Ishikawa (cell line): ENCODE measurements around the gene PTBP2.

ENCODE experiments used
- CEBPB ChIP-seq: IDR thresholded peaks from 2 replicates; pipeline ENCODE4 v1.6.1; 2012
- CREB1 ChIP-seq: IDR thresholded peaks from 2 replicates; pipeline ENCODE4 v1.6.1; 2012; ENCODE audit warnings: low read depth
- EGR1 ChIP-seq: IDR thresholded peaks from 2 replicates; pipeline ENCODE4 v1.6.1; 2012
- EP300 ChIP-seq: IDR thresholded peaks from 2 replicates; pipeline ENCODE4 v1.6.1; 2012; ENCODE audit warnings: borderline replicate concordance
- FOXM1 ChIP-seq: IDR thresholded peaks from 2 replicates; pipeline ENCODE4 v1.6.1; 2012; ENCODE audit warnings: low read depth, borderline replicate concordance
- MAX ChIP-seq: IDR thresholded peaks from 2 replicates; pipeline ENCODE4 v1.6.1; 2012
- NFIC ChIP-seq: IDR thresholded peaks from 2 replicates; pipeline ENCODE4 v1.6.1; 2012
- RAD21 ChIP-seq: IDR thresholded peaks from 2 replicates; pipeline ENCODE4 v1.6.1; 2012; ENCODE audit warnings: low read depth
- REST ChIP-seq: IDR thresholded peaks from 2 replicates; pipeline ENCODE4 v1.6.1; 2012; ENCODE audit warnings: low read depth, mild to moderate bottlenecking
- TAF1 ChIP-seq: IDR thresholded peaks from 2 replicates; pipeline ENCODE4 v1.6.1; 2012; ENCODE audit warnings: low read depth, mild to moderate bottlenecking
- TCF12 ChIP-seq: IDR thresholded peaks from 2 replicates; pipeline ENCODE4 v1.6.1; 2012; ENCODE audit warnings: low read depth
- TEAD4 ChIP-seq: IDR thresholded peaks from 2 replicates; pipeline ENCODE4 v1.6.1; 2012
- YY1 ChIP-seq: IDR thresholded peaks from 2 replicates; pipeline ENCODE4 v1.6.1; 2012; ENCODE audit warnings: low read depth
- ZBTB7A ChIP-seq: IDR thresholded peaks from 2 replicates; pipeline ENCODE4 v1.6.1; 2012; ENCODE audit warnings: low read depth
- TF ChIP-seq, protein P1 (sequence below): IDR thresholded peaks from 2 replicates; pipeline ENCODE4 v1.6.1; 2012

PTBP2 gene

DNA sequence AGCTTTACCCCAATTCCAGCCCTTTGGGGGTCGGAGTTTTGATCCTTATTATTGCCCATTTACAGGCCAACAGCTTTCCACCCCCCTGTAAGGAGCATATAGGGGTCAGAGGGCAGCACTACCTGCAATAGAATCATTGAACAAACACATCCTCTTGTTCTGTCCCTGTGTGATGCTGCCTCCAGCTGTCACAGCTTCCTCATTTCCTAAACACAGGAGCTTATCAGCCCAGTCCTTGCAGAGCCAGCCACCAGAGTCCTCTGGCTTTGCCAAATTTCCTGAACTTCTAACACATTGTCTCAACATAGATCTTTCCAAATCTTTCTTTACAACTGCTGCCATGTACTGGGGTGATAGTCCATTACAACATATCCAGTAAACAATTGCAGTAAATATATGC lies 32.8 kb upstream of the PTBP2 start:
- no peak for TF ChIP-seq MAX

DNA sequence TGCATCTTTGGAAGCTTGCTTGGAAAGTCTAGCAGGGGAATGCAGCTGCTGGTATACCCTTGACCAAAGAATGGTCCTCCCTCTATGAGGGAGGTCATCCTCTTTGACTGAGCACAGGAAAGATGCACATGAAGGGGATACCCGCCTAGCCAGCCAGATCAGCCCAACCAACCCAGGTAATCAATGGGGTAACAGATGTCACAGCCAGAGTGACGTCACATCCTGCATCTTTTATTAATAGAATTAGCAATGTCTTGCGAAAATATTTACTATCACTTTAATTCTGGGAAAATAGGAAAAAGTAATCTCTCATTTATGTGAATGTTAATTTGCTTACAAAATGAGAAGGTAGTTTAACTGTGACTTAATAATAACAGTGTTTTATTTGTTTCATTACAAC lies 25.6 kb upstream of the PTBP2 start:
- TF ChIP-seq TCF12 (no peak), YY1 (no peak), NFIC (no peak), CEBPB (no peak), RAD21 (no peak), CREB1 (no peak), EGR1 (no peak), FOXM1 (no peak), EP300 (no peak), MAX (no peak), REST (no peak), TEAD4 (no peak), ZBTB7A (no peak), TAF1 (no peak)
- TF ChIP-seq, protein P1, sequence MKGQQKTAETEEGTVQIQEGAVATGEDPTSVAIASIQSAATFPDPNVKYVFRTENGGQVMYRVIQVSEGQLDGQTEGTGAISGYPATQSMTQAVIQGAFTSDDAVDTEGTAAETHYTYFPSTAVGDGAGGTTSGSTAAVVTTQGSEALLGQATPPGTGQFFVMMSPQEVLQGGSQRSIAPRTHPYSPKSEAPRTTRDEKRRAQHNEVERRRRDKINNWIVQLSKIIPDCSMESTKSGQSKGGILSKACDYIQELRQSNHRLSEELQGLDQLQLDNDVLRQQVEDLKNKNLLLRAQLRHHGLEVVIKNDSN, result no peak

DNA sequence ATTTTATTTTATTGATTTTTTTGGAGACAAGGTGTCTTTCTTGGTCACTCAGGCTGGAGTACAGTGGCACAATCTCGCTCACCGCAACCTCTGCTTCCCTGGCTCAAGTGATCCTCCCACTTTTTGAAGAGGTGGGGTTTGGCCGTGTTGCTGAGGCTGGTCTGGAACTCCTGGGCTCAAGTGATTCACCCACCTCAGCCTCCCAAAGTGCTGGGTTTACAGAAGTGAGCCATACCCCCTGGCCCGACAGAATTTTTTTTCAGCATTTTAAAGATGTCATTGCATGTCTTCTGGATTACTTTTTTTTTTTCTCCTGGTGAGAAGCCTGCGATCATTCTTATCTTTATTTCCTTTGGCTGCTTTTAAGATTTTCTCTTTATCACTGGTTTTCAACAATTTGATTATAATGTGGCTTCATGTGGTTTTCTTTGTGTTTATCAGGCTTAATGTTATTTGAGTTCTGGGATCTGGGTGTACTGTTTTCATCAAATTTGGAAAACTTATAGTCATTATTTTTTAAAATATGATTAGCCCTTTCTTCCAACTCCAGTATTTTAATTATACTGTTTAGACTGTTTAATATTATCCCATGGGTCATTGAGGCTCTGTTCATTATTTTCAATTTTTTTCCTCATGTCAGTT lies 23.1 kb upstream of the PTBP2 start:
- TF ChIP-seq TCF12 (no peak), MAX (no peak), NFIC (no peak), CREB1 (no peak), YY1 (no peak), RAD21 (no peak), REST (no peak), TAF1 (no peak), TEAD4 (no peak), ZBTB7A (no peak)

GRCh38 chr1:96703186-96703585 lies 18.4 kb upstream of the PTBP2 start:
- TF ChIP-seq CEBPB (no peak), MAX (no peak), YY1 (no peak), TAF1 (no peak), TCF12 (no peak), RAD21 (no peak), FOXM1 (no peak)
- TF ChIP-seq, protein P1, result no peak

GRCh38 chr1:96707023-96707422 lies 14.6 kb upstream of the PTBP2 start:
- no peak for TF ChIP-seq TAF1
- no peak for TF ChIP-seq NFIC
- no peak for TF ChIP-seq CREB1
- TF ChIP-seq FOXM1, result no peak
- TF ChIP-seq ZBTB7A, result no peak
- TF ChIP-seq REST, result no peak
- TF ChIP-seq YY1, result no peak
- TF ChIP-seq CEBPB, result no peak
- TF ChIP-seq RAD21, result no peak
- TF ChIP-seq EP300, result no peak
- TF ChIP-seq, protein P1, result no peak
- TF ChIP-seq MAX, result no peak
- no peak for TF ChIP-seq TCF12
- TF ChIP-seq EGR1, result no peak
- no peak for TF ChIP-seq TEAD4
